Stimulated activated CD4-positive, alpha-beta T cell treated with anti-CD3 and anti-CD28 coated beads, Interleukin-15, amount 100 ng/mL, for 48 hours (primary cell): ENCODE results near the gene CFAP251.
"Not testable (repeated sequence)": the region's sequence is repeated elsewhere in the genome, so short reads cannot be mapped to it uniquely, and the experiment has no call there.

Source experiments
- DNase-seq, 2 donors: peaks; one replicate each; pipeline ENCODE4 v3.0.0-alpha.2; 2020; ENCODE audit warnings: low read depth in 2 of 2

The CFAP251 gene

DNA sequence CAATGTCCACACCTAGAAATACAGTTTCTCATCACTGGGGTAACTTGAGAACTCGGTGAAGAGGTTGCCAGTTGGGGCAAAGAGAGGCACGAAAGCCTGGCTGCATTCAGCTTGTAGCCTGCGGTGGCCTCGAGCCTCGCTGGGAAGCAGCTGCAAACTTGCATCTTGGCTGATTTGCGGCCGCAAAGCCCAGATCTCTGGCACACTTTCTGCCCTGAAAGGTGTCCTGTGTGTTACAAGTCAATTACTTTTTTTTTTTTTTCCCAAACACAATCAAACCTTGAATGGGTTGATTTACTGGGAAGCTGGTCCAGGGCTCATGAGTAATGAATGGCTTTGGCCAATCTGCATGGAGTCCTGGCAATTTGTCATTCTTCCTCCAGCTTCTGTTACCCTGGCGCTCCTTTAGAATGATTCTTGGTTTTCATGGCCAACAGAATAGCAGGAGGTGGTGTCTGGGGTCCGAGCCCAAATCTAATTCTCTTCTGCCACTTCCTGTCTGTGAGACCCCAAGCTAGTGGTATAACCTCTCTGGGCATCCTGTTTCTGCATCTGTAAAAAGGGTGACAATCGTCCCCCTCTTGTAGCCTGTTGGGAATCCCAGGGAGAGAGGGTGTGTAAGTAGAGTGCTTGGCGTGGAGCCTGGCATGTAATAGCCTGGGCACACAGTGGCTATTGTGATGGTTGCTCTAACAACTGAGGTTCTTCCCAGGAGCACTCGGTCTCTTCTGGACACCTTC, 109.9 kb downstream of the CFAP251 start:
- DNase-seq = no peak

DNA sequence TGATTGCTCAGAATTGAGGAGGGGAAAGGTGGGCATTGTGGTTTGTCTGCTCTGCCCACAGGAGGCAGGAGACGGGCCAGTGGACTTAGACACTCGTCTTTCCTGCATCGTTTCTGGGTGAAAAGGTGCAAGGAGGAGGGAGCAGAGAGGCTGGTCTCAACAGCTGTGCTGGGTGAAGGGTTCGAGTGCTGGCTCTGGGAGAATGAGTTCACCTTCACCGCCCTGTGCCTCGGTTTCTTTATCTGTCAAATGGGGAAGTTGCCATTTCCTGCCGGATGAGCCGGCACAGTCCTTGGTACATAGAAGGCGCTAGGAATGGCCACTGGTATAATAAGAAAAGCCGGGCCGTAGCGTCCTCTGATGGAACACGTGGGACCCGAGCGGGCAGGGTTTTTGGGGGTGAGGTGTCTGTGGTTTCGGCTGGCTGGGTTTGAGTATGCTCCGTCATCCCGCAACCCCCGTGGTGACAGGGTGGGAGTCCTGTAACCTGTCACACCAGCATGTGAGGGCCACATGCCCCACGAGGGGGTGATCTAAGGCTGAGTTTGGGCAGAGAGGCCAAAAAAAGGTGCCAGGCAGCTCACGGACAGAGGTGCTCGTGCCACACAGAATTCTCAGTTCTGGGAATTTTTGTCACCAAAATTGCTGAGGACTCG, 110.6 kb downstream of the CFAP251 start:
- DNase-seq = no peak

DNA sequence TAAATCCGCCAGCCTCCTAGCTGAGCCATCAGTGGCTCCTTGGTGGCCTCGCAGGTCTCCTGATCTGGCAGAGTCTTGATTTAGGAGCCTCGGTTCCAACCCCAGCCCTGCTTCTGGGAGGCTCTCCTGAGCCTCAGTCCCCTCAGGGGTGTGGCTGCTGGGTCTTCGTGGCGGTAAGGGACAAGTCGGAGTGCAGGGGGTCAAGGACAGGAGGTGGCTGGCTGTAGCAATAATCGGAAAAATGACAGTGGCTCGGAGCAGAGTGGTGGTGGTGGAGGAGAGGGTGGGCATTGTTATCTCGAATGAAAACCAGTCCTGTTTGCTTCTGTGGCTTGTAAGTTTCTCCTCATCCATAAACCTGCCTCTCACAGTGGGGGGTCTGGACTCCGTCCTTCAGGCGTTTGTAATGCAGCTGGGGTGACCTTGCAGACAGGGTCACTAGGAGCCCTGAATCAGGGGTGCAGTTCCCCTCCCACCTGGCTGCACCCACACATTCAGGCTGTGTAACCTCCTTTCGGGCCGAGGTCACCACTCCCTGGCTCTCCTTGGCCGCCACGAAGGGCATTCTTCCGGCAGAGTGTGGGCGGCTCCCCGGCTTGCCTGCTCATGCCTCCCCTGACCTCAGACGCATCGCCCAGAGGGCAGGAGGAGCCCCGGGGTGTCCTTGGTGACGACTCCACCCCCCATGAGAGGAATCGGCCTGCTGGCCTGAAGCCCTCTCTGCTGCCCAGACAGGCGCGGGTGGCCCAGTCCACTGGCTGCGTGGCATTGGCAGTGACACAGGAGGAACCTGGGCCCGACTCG, 111.4 kb downstream of the CFAP251 start:
- DNase-seq = no peak

DNA sequence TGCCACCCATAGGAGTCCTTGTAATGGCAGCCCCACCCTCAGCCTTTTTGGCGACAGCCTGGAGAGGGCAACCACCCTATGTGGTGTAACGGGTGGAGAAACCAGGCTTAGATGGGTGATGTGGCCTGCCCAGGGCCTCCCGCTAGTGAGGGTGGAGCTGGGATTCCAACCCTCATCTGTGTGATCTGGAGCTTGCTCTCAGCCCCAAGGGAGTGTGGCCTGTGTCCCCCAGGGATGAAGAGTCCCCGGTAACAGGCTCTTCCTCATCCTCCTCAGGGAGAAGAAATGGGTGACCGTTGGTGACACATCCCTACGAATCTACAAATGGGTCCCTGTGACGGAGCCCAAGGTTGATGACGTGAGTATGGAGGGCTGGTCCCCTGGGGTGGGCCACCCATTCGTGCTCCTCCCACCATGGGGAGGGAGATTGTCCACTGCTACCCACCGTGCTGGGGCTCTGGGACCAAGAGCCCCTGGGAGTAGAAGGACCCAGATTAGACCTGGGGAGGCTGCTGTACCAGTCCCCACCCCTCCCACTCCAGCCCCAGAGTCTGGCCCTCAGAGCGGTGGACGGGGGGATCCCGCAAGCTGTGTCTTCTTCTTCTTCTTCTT, 112.1 kb downstream of the CFAP251 start:
- DNase-seq = no peak

DNA sequence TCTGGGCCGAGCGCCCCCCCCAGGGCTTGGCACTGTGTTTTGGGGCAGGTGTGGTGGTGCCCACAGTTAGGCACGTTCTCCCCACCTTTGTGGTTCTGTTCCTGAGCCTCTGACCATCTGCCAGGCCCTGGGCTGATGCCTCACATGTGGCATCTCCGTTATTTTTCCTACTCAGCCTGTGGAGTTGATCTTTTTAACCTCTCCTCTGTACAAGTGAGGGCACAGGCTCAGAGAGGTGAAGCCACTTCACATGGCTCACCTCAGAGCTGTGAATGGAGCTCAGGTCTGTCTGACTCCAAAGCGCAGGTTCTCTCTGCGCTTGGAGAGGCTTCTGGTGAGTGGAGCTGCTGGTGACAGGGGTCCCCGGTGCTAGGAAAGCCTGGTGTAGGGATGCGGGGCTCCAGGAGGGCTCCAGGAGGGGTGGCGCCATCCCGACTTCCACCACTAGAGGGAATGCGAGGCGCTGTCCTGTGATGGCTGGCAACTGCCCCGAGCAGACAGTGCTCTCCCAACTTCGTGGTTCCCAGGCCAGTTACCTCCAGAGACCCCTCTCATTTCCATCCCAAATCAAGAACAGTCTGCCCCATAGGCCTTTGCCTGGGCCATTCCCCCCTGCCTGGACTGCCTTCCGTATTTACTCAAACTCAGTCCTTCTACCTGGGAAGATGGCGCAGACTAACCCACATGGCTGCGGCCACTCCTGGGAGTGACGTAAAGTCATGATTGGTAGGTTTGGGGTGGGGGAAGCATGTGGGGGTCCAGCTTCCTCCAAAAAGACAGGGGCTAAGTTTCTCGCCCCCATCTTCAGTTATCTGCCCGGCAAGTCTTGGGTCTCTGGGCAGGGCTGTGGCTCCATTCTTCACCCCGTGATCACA, 113.2 kb downstream of the CFAP251 start:
- DNase-seq = peak in 1 of 2 donors; percentile 49

DNA sequence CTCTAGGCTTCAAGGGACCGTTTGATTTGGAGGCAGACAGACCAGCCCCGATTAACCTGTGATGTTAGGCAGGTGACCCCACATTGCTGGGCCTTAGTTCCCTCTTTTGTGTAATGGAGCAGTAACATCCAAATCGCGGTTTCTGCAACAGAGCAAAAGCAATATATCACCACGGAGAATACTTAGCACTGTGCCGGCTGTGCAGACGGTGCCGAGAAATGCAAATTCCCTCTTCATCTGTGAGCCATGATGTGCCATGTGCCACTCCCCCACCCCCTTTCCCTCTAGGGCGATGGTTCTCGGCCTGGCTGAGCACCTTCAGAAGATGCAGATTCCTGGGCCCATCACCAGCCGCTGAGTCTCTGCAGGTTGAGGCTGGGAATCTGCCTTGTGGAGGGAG, 114.2 kb downstream of the CFAP251 start:
- DNase-seq = no peak

DNA sequence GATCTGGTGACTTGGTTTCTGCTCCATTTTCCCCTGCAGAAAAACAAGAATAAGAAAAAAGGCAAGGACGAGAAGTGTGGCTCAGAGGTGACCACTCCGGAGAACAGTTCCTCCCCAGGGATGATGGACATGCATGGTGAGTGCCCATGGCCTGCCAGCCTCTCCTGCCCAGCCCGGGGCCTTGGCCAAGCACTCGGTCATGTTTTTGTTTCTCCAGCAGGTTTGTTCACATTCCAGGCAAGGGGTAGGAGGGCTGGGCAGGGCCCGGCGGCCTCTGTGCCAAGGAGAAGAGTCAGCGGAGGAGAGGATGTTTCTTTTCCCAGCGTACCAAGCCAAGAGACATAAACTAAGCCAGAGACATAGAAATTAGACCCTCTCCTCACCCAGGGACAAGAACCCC, 116.9 kb downstream of the CFAP251 start:
- no peak for DNase-seq

DNA sequence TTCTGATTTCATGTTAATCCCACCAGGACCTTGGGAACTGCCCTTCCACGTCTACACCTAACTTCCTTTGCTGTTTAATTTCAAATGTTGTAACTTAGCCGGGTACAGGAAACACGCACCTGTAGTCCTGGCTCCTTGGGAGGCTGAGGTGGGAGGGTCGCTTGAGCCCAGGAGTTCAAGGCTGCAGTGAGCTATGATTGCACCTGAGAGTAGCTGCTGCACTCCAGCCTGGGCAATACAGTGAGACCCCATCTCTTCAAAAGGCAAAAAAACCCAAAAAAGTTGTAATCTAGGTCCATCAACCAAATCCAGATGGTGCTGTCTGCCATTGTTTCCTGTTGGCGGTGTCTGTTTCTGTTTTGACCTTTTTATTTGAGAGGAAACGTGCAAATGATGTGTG, 117.8 kb downstream of the CFAP251 start:
- no peak for DNase-seq

DNA sequence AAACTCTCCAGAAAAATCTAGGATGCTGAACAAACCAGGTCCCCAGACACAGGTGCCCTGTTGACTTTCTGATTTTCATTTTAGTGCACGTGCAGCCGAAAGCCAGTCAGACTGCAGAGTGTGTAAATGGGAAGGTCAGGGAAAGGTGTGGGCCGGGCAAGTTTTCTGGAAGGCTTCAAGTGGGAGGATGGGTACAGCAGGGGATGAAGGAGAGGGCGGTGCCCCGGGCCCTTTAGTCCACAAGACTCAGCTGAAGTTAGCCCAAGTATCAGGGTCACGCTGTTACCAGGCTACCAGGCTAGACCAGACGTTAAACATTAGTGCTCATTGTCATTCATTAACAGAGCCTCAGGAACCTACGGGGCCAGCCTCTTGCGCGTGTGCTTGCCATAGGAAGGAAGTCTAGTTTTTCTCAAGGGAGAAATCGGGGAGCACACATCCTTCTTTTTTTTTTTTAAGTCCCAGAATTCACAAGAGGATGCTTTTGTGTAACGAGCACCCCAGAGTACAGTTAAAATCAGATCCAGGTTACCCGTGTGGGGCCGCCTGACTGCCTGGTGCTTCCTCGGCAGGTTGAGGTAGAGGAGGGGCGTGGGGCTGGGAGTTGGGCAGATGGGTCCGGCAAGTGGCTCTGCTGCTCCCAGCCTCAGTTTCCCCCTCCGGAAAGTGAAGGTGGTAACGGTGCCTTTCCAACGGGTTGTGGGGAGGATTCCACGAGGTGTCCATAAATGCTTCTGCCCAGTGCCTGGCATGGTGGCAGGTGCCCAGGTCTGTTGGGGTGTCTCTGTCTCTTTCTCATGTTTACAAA, 122.4 kb downstream of the CFAP251 start:
- DNase-seq = no peak

DNA sequence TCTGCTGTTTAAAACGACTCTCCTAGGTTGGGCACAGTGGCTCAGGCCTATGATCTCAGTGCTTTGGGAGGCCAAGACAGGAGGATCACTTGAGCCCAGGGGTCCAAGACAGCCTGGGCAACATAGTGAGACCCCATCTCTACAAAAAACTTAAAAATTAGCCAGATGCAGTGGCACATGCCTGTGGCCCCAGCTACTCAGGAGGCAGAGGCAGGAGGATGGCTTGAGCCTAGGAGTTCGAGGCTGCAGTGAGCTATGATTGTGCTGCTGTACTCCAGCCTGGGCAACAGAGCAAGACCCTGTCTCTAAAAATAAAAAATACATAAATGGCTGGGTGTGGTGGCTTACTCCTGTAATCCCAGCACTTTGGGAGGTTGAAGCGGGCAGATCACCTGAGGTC, 123.1 kb downstream of the CFAP251 start:
- DNase-seq = not testable (repeated sequence)

DNA sequence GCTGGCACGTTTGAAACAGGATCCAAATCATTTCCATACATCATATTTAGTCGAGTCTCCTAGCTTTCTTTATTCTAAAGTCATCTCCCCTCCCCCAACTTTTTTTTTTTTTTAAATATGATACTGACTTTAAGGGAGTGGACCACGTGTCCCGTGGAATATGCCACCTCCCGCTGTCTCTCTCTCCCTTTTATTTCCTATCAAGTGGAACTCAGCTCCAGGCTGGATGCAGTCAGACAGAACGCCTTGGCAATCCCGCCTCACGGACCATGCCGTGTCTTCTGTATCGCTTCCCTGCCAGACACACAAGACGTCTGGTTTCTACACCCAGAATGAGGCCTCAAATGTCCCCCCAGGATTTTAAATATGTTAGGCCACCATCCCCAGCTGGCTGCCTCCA, 124.5 kb downstream of the CFAP251 start:
- no peak for DNase-seq

DNA sequence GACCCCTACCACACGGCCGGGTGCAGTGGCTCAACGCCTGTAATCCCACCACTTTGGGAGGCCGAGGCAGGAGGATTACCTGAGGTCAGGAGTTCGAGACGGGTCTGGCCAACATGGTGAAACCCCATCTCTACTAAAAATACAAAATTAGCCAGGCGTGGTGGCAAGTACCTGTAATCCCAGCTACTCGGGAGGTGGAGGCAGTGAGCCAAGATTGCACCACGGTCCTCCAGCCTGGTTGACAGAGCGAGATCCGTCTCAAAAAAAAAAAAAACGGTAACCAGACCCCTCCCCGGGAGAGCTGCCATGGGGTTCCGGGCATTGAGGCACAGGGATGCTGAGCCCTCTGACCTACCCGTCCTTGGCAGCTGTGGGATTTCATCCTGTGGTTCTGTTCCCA, 125.1 kb downstream of the CFAP251 start:
- no peak for DNase-seq

DNA sequence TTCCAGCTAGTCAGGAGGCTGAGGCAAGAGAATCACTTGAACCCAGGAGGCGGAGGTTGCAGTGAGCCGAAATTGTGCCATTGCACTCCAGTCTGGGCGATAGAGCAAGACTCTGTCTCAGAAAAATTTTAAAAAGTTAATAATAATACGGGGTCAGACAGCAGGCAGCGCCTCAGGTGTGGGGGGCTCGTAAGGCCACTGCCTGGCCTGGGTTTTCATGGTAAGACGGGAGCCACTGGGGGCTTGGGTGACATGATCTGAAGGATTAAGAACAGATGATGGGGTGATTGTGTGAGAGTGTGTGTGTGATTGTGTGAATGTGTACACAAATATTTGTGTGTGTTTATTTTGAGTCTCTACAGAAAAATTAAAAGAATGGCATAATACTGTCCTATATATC, 126.9 kb downstream of the CFAP251 start:
- DNase-seq = no peak

DNA sequence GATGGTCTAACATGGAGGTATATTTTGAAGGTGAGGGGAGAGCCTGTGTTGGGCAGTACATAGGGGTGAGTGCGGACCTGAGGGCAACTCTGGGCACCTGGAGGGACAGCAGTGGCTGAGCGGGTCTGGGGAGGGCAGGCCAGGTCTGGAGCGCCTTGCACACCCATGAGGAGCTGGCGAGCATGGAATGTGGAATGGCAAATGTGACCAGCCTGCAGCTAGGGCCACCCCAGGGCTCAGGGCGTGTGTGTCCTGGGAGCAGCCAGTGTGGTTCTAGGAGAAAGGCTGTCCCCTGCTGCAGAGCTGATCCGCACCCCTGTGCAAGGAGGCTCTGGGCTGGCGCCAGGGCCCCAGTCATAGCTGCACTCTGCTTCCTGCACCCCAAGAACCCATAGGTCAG, 127.8 kb downstream of the CFAP251 start:
- DNase-seq = no peak

DNA sequence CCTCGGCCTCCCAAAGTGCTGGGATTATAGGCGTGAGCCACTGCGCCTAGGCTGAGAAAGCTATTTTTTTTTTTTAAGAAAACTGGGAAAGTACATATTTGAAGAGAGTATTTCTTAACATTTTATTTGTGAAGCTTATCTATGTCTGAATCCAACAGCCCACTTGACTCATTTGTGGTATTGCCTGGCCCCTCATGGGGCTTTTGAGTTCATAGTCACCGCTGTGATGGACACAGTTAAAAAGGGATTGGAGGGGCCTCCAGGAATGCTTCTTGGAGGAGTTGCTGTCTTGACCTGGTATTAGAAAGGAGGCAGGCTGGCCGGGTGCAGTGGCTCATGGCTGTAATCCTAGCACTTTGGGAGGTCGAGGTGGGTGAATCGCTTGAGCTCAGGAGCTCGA, 129.8 kb downstream of the CFAP251 start:
- DNase-seq = no peak

DNA sequence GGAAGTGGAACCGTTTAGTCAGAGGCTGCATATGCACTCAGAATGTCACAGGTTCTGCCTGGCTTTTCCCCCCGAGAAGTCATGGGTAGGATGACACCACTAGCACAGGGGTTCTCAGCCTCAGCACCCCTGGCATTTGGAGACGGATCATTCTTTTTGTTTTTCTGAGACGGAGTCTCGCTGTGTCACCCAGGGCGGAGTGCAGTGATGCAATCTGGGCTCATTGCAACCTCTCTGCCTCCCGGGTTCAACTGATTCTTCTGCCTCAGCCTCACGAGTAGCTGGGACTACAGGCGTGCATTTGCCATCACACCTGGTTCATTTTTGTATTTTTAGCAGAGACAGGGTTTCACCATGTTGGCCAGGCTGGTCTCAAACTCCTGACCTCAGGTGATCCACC, 131.4 kb downstream of the CFAP251 start:
- no peak for DNase-seq

DNA sequence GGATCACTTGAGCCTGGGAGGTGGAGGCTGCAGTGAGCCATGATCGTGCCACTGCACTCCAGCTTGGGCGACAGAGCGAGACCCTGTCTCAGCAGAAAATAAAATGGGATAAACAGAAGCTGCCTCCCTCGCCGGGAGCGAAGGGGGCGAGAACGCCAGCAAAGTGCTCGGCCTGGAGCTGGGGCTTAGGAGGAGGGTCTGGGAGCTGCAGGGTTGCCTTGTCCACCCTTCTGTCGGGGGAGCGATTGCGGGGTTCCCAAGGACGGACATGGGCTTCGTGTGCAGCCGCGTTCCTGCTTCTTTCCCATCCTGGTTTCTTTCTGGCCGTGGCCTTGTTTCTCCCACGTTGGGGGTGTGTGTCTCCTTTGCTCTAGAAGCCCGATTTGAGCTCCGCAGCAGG, 132.3 kb downstream of the CFAP251 start:
- no peak for DNase-seq

DNA sequence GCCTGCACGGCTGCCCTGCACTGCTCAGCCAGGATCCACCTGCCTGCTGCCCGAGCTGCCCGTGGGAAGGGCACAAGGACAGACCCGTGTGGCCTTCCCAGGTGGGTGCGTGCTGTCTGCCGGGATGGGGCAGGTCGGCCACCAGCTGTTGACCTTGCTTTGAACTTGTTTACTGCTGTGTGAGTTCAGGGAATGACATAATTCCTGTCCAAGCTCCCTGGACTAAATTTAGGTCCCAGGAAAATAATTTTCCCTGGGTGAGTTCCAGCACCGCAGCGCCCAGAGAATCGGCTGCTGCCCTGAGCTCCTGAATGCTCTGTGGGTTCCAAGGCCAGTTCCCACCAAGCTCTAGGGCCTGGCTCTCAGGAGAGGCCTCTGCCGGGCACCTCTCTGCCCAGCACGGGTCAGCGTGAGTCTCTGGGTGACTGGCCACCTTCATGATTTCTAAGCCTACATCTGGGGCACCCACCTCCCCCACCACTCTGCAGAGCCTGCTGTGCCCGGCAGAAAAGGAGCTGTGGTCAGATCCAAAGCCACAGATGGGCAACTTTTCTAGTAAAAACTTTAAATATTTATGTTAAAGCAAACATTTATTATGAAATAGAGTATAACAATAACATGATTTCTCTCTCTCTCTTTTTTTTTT, 133.0 kb downstream of the CFAP251 start:
- no peak for DNase-seq

DNA sequence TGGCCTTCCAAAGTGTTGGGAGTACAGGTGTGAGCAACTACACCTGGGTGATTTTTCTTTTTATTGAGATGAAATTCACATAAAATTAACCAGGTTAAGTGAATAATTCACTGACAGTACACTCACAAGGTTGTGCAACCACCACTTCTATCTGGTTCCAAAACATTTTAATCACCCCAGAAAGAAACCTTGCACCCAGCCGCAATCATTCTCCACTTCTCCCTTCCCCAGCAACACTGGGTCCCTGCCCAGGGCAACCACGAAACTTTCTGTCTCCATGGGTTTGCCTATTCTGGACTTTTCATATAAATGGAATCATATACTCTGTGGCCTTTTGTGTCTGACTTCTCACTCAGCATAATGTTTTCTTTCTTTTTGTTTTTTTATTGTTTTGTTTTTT, 133.9 kb downstream of the CFAP251 start:
- DNase-seq = no peak
